ENCODE measurements around the gene AMY1C.

The AMY1C gene

DNA sequence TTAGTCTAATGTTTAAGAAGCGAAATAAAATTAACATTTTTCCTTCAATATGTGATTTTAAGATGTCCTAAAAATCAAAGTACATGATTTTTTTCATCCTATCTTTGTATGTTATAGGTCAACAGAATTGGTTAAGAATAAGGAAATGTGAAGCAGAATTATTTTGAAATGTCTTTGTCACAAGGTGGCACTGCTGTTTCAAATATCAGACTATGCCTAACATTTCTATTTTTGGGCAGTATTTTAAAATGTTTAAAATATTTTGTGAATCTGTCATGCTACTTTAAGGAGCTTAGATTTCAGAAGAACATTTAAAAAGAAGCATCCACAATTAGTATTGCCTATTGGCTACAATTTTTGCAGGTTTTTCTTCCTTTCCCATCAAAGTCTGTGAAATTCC is 38.7 kb downstream of the AMY1C start:
- no peak for DNase-seq (ENCODE audit: low spot score)
- TF ChIP-seq, protein P1, sequence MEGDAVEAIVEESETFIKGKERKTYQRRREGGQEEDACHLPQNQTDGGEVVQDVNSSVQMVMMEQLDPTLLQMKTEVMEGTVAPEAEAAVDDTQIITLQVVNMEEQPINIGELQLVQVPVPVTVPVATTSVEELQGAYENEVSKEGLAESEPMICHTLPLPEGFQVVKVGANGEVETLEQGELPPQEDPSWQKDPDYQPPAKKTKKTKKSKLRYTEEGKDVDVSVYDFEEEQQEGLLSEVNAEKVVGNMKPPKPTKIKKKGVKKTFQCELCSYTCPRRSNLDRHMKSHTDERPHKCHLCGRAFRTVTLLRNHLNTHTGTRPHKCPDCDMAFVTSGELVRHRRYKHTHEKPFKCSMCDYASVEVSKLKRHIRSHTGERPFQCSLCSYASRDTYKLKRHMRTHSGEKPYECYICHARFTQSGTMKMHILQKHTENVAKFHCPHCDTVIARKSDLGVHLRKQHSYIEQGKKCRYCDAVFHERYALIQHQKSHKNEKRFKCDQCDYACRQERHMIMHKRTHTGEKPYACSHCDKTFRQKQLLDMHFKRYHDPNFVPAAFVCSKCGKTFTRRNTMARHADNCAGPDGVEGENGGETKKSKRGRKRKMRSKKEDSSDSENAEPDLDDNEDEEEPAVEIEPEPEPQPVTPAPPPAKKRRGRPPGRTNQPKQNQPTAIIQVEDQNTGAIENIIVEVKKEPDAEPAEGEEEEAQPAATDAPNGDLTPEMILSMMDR (IDR thresholded peaks at IDR 0.05; ENCODE audit: extremely low read depth, missing control alignments), result peak; percentile 1

DNA sequence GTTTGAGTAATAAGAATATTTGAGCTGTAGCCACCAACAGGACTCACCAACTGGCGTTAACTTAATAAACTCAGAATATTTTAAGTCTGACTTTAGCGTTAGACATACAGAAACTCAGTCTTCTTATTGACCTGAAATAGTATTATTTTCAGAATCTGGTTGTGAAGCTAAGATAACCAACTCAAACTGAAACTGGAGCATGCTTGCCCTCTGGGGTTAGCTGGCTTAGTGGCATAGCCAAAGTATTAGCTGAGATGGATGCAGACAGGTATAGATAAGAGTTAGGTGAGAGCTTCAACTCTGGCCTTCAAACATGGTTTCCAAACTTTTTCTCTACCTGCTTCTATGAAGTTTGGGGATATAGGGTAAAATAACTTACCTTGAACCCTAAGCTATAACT is 40.5 kb downstream of the AMY1C start:
- no peak for DNase-seq (ENCODE audit: low spot score)
- TF ChIP-seq, protein P1 (IDR thresholded peaks at IDR 0.05; ENCODE audit: extremely low read depth, missing control alignments), result no peak
